GM18519 (cell line): ENCODE results near the gene CDCP2.
"Not testable (repeated sequence)": the region's sequence is repeated elsewhere in the genome, so short reads cannot be mapped to it uniquely, and the experiment has no call there.

Experiments
- ATAC-seq: cut with Tn5 transposase; IDR thresholded peaks from one replicate; pipeline ENCODE4 v1.9.1; 2021; ENCODE audit warnings: mild to moderate bottlenecking, moderate library complexity; ENCODE audit not compliant: unreplicated experiment, low FRiP score

CDCP2 gene

GRCh38 chr1:54118704-54119103 lies 34.1 kb downstream of the CDCP2 start:
- ATAC-seq: no peak

GRCh38 chr1:54117815-54118563 lies 34.8 kb downstream of the CDCP2 start:
- ATAC-seq: no peak

DNA sequence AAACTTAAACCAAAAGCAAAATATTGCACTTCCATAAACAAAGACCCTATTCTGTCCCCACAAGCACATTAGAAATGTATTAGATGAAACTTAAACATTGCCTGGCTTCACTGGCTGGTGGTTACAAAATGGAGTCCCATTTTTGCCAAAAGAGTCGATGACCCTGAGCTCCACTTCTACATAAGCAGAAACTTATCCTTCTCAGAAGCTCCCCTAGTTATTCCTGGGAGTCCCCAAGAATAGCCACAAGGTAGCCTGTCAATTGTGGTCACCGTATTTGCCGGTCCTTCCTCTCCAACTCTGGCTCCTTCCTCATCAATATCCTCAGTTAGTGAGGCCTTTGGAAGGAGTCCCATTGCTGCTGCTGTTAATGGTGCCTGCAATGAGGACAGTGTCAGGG lies 37.3 kb downstream of the CDCP2 start:
- ATAC-seq: no peak

DNA sequence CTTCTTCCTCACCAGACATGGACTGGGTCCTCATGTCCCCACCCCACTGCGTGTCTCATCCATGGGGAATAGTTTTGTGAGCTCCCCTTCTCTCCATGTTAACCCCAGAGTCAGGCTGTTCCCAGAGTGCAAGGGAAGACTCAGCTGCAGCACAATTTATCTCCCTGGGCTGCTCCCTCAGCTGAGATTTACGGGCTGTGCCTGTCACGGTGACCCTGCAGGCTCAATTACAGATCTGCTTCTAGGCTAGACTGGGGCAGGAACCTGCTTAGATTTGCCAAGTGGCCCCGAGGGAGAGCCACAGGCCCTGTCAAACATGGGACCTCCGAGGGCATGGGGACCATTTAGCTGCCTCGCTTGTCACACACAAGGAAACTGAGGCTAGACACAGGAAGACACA lies 37.8 kb downstream of the CDCP2 start:
- ATAC-seq: no peak

DNA sequence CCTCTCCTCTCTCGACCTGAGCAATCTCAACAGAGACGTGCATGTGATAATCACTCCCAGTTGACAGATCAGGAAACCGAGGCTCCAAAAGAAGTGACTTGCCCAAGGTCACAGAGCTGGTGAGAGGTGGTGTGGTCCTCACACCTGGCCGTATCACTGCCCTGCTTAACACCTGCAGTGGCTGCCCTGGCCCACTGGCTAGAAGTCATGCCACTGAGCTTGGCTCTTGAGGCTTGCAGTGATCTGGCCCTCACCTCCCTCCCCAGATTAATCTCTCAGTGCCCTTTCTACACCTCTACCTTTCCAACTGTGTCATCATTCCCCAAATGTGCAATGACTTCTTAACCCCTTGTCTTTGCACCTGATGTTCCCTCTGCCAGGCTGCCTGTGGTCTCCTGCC lies 38.8 kb downstream of the CDCP2 start:
- no peak for ATAC-seq

- no peak for ATAC-seq
Observed at GRCh38 chr1:54112705-54113368, 40.0 kb downstream of the CDCP2 start.

- ATAC-seq: no peak
Observed at GRCh38 chr1:54112027-54112426, 40.8 kb downstream of the CDCP2 start.

- ATAC-seq: no peak
Observed at GRCh38 chr1:54111624-54112023, 41.2 kb downstream of the CDCP2 start.

- ATAC-seq: no peak
Observed at GRCh38 chr1:54110996-54111395, 41.8 kb downstream of the CDCP2 start.

- ATAC-seq: no peak
Observed at GRCh38 chr1:54109129-54110090, 43.4 kb downstream of the CDCP2 start.

- no peak for ATAC-seq
Observed at GRCh38 chr1:54108156-54108555, 44.6 kb downstream of the CDCP2 start.

DNA sequence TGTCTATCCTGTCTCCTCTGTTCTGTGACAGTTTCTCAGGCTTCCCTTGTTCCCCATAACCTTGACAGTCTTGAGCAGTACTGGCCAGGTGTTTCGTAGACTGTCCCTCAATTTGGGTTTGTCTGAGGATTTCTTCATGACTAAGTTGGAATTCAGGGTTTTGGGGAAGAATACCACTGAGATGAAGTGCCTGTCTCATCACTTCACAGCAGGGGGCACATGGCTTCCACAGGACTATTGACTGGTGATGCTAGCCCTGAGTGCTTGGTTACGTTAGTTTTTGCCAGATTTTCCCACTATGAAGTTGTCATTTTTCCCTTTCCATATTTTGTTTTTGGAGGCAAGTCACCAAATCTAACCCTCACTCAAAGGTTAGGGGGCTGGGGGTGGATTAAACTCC lies 45.7 kb downstream of the CDCP2 start:
- no peak for ATAC-seq

- no peak for ATAC-seq
Observed at GRCh38 chr1:54105736-54106269, 47.0 kb downstream of the CDCP2 start.

DNA sequence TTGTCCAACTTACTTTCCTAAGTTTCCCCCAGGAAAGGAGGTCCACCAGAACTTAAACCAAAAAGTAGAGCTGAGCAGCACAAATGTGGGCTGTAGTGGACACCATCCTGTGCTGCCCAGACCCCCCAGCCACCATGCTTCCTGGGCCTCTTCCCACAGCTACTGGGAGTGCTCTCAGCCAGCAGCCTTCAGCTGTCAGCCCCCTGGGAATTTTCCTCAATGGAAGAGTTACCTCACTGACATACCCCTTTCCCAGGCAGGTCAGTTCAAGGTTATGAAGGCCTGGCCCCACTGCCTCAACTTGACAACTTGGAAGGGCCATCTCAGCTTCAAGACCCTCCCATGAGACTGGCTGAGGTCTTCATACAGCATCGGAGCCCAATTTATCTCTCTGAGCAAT lies 47.7 kb downstream of the CDCP2 start:
- no peak for ATAC-seq

DNA sequence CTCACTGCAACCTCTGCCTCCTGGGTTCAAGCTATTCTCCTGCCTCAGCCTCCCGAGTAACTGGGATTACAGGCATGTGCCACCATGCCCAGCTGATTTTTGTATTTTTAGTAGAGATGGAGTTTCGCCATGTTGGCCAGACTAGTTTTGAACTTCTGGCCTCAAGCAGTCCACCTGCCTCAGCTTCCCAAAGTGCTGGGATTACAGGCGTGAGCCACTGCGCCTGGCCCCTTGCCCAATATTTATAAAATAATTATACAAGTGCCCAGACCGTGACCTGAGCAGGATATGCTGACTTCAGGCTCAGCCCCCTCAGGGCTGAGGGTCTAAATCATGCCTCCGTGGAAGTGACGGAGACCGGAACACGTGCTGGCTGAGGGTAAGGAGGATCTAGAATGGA lies 48.2 kb downstream of the CDCP2 start:
- not testable (repeated sequence) for ATAC-seq

- no peak for ATAC-seq
Observed at GRCh38 chr1:54103414-54103813, 49.4 kb downstream of the CDCP2 start.

DNA sequence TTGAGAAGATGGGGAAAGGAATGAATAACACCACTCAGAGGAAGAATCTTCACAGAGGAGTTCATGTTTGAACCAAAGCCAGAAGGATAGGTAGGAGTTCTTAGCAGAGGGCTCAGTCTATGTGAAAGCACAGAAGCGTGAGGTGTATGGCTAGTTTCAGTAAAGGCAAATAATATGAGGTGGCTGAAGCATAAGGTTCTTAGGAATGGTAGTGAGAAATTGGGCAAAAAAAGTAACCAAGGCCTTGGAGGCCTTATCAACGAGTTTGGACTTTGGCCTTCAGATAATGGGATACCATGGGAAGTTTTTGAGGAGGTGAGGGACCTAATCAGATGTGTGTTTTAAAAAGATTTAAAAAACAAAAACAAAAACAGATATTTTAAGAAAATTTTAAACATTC lies 52.3 kb downstream of the CDCP2 start:
- ATAC-seq: no peak

GRCh38 chr1:54099061-54099610 lies 53.7 kb downstream of the CDCP2 start:
- no peak for ATAC-seq

DNA sequence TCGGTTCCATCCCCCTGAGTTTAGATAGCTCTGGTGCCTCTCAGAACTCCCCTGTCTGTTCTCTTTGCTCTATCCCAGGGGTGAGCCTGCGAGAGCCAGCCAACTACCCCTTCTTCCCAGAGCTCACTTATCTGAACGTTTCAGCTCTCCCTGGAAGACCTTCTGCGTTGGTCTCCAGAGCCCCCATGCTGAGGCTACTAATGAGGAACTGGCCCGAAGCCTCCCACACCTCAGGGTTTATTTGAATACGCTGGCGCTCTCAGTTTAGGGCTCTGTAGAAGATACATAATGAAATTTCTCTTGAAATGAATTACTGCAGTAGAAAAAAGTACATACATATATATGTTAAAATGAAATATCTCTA lies 55.9 kb downstream of the CDCP2 start:
- no peak for ATAC-seq

DNA sequence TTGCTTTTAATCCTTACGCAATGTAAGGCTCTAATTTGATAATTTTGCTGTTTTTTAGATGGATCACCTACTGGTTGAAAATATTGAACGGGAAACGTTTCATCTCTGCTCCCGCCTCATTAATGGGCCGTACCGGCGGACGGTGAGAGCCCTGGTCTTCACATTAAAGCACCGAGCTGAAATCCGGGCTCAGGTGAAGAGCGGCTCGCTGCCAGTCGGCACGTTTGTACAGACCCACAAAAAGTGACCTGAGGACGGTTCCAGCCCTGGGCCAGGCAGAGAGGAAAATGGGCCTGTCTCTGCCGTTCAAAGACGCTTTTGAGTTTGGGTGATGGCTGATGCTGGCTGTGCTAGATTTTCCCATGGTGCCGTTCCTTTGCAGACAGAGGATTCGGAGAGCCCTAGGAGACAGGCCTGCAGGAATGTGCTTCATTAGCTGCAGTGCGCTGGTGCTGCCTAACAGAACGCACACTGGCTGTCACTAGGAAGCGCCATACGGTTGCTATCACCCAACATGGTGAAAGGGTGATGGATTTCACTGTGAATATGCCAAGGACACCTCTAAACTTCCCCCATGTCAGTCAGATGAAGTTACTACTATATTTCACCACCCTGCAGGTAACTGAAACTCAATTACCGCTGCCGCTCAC lies 56.4 kb downstream of the CDCP2 start:
- ATAC-seq: no peak
